ENCODE measurements around the gene TUBB2B. TPM values are rescaled to one million over a fixed set of nuclear protein-coding genes. Genes with fewer than 3 reads are reported as not detected.

The TUBB2B gene
- total RNA-seq (1 to 10 TPM; 1.1 to 4.4 (median 3.1) TPM), polyA plus RNA-seq (1 to 10 TPM; 3.3 to 5.7 (median 3.4) TPM)
- long read RNA-seq, donor 1, partial matches to known transcripts = 0 of 4 reads
- long read RNA-seq, donor 1, other reads (novel, unspliced or antisense) = 1 of 4 reads
- long read RNA-seq, donor 2, transcript TUBB2B-201 (4 exons, 2,020 nt) = major isoform, 5 of 6 reads
- long read RNA-seq, donor 2, partial matches to known transcripts = 1 of 6 reads
- long read RNA-seq, donor 2, other reads (novel, unspliced or antisense) = 0 of 6 reads

DNA sequence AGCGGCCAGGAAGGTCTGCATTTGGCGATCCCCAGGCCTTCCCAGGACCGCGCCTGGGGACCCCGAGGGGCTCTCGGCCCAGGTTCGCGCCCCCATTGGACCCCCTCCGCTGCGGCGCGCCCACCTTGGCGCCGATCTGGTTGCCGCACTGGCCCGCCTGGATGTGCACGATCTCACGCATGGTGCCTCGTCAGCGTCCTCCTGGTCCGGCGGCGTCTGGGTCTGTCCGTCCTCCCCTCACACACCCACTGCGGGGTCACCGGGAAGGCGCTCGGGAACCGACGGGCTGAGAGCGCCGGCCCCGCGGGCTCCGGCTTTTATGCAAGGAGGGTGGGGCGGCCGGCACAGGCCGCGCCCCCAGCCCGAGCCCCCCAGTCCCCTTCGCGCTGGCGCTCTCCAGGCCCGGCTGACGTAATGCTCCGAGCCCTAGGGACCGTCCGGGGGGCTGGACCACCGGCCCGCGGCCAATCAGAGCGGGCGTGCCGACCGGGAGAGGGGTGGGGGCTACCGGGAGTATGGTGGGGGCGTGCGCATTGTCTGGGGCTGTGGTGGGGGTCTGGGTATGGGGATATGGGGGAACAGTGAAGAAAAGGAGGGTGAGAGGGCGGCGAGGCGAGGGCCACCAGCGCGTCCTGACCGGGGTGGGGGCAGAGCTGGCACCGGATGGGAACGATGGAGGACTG, at the start of gene TUBB2B:
TSS of gene TUBB2B (minus strand) at position 291 of the 683 bp plus-strand sequence. CDS start at position 181, 110 bp downstream.
- 1 to 2% (median 1%) methylated on average over 47 to 66 of the region's 66 CpGs for WGBS, 3 donors
- TF ChIP-seq, protein P1, sequence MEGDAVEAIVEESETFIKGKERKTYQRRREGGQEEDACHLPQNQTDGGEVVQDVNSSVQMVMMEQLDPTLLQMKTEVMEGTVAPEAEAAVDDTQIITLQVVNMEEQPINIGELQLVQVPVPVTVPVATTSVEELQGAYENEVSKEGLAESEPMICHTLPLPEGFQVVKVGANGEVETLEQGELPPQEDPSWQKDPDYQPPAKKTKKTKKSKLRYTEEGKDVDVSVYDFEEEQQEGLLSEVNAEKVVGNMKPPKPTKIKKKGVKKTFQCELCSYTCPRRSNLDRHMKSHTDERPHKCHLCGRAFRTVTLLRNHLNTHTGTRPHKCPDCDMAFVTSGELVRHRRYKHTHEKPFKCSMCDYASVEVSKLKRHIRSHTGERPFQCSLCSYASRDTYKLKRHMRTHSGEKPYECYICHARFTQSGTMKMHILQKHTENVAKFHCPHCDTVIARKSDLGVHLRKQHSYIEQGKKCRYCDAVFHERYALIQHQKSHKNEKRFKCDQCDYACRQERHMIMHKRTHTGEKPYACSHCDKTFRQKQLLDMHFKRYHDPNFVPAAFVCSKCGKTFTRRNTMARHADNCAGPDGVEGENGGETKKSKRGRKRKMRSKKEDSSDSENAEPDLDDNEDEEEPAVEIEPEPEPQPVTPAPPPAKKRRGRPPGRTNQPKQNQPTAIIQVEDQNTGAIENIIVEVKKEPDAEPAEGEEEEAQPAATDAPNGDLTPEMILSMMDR (IDR thresholded peaks at IDR 0.05) = no peak
- ATAC-seq (peak in 3 of 4 donors; percentile 27 to 46 (median 40)), DNase-seq (peak; percentile 36 to 60)
- Histone ChIP-seq H3K36me3 (ENCODE audit: insufficient read depth in 1 of 2, low read depth in 1 of 2) (no peaks in the 10 kb centered on the region), H3K27ac (no peak within 1 kb of the TSS), H3K4me3 (peak within 1 kb of the TSS; percentile 64), H3K9me3 (no peaks in the 10 kb centered on the region), H3K4me1 (peaks cover 36% of the 10 kb centered on the region), H3K27me3 (ENCODE audit: insufficient read depth in 3 of 3, low read length in 2 of 3) (peaks cover 0 to 65% (median 27%) of the 10 kb centered on the region in 3 donors)
- intact Hi-C loops (cut with DNase I) = no loop called here

DNA sequence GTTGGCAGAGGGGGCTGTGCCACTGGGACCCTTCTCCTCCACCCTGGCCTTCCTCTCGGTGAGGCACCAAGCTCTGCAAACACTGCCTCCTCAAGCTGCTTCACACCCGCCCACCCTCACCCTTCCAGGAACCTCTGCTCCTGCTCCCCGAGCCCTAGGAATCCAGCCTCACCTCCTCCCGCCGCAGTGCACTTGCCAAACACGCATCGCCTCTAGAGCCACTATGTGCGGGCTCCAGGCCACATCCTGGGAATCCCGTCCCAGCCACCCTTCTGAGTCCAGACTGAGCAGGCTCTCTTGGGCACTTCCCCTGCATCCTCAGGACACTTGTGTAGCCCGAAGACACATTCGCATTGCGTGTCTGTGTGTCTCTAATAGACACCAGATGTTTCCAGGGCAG, 49.8 kb upstream of the TUBB2B start:
- intact Hi-C loops (cut with DNase I) = loop anchor here (5.0 to 10.0 kb wide), 3 partner anchors 338 to 718 kb away; no protein-coding TSS in a partner anchor
- no peak overlapping the region for H3K4me3 ChIP-seq
- no peak overlapping the region for H3K27ac ChIP-seq
- no peak for DNase-seq
- no peaks in the 10 kb centered on the region for H3K9me3 ChIP-seq
- ATAC-seq = no peak
- H3K4me1 ChIP-seq = peaks cover 16% of the 10 kb centered on the region
- H3K36me3 ChIP-seq (ENCODE audit: insufficient read depth in 1 of 2, low read depth in 1 of 2) = peaks cover 0 to 14% of the 10 kb centered on the region in 2 donors
- TF ChIP-seq, protein P1 (IDR thresholded peaks at IDR 0.05) = no peak
- 71 to 73% (median 72%) methylated on average over 10 to 12 of the region's 12 CpGs for WGBS, 3 donors
- H3K27me3 ChIP-seq (ENCODE audit: insufficient read depth in 3 of 3, low read length in 2 of 3) = no peaks in the 10 kb centered on the region

DNA sequence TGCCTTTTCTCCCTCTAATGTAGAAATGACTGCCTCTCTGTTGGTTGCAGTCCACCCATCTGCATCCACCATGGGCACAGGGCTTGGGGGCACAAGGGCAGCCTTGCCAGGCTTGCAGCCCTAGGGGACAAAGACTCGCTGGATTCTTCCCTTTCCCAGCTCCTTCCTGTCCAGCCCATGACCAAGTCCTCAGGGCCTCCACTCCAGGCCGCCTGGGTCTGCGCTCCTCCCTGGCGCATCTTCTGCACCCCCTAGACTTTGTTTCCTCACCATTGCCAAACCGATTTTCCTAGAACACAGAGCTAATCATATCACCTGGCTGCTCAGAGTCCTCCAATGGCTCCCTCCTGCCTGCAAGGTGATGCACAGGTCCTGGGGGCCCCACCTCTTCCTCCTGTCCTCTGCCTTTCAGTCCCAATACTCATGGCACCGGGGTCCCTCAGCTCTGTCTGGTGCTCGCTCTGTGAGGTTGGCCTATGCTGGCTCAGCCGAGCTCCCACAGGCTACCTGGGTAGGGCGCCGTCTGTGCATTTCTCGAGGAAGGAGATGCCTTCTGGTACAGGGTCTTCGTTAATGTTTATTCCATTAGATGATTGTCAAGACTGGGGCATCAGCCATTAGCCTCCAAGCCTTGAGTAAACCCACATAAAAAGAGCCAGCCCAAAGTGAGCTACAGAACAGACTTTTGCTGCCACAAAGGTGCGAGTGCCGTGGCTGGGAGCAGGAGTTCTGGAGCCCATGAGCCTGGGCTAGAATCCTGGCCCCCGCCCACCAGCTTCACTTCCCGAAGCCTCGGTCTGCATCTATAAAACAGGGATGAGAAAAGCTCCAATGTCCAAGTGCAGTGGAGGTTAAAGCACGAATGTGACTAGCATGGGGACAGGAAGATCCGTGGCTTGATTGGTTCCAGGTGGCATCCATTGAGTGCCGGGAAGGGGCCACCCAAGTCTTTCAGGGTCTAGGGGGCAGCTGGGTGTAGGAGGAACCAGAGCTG, 49.0 kb upstream of the TUBB2B start:
- H3K4me1 ChIP-seq = peaks cover 9% of the 10 kb centered on the region
- H3K4me3 ChIP-seq = no peak overlapping the region
- WGBS, 3 donors = 81 to 87% (median 85%) methylated on average over 20 of the region's 20 CpGs
- H3K36me3 ChIP-seq (ENCODE audit: insufficient read depth in 1 of 2, low read depth in 1 of 2) = peaks cover 0 to 22% of the 10 kb centered on the region in 2 donors
- no peaks in the 10 kb centered on the region for H3K27me3 ChIP-seq (ENCODE audit: insufficient read depth in 3 of 3, low read length in 2 of 3)
- TF ChIP-seq, protein P1 (IDR thresholded peaks at IDR 0.05) = no peak
- DNase-seq (no peak), ATAC-seq (no peak)
- intact Hi-C loops (cut with DNase I) = loop anchor here (5.0 to 10.0 kb wide), 3 partner anchors 338 to 718 kb away; no protein-coding TSS in a partner anchor
- no peaks in the 10 kb centered on the region for H3K9me3 ChIP-seq
- H3K27ac ChIP-seq = no peak overlapping the region

DNA sequence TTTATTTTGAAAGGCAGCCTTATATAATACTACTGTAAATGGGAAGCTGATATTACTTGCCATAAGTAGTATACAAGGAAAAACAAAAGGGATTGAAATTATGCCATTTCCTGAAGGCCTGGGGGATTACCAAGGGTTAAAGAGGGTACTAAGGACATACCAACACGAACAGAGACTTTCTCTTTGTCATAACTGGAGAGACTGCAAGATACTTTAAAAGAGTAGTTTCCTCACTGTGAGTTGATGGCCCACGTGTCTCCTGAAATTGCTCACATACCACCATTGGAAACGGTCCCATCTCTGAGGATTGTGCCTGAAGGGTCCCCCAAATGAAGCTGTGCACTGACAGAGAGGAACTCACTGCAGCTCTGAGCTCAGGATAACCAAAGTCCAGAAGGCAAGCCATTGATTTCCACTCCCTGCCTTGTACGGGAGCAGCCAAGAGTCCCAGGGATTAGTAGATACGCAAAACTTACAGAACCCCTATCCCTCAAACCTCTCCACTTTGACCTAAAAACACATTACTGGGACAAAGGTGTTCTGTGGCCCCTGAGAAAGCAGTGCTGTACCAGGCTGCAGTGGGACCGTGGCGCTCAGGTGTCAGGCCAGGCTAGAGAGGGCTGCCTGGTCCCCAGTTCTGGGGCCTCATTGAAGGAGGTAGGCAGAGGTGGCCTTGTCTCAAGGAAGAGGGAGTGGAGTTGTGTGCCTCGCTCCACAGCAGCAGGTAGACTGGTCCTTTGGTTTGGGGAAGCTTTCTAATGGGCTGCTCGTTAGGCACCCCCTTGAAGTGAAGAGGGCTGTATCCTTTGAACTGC, 46.5 kb upstream of the TUBB2B start:
- TF ChIP-seq, protein P1 (IDR thresholded peaks at IDR 0.05) = no peak
- Histone ChIP-seq H3K9me3 (no peaks in the 10 kb centered on the region), H3K36me3 (ENCODE audit: insufficient read depth in 1 of 2, low read depth in 1 of 2) (peaks cover 0 to 48% of the 10 kb centered on the region in 2 donors), H3K4me3 (no peak overlapping the region), H3K27ac (no peak overlapping the region), H3K27me3 (ENCODE audit: insufficient read depth in 3 of 3, low read length in 2 of 3) (no peaks in the 10 kb centered on the region), H3K4me1 (no peaks in the 10 kb centered on the region)
- no peak for DNase-seq
- WGBS, 3 donors = 72 to 84% (median 77%) methylated on average over 9 of the region's 9 CpGs
- ATAC-seq = no peak
- intact Hi-C loops (cut with DNase I) = loop anchor here (10.0 kb wide), 2 partner anchors 341 to 721 kb away; no protein-coding TSS in a partner anchor

All from psoas muscle (tissue), 8 donors.